Measurements from ENCODE around the gene GUSB. TPM values are rescaled to one million over a fixed set of nuclear protein-coding genes. Genes with fewer than 3 reads are reported as not detected.

GUSB gene
- total and polyA plus RNA-seq, 2 of the 8 experiments (the other 6 are each of a cell fraction or from before 2014, with no cell fraction given): 43.6 to 71.3 TPM

DNA sequence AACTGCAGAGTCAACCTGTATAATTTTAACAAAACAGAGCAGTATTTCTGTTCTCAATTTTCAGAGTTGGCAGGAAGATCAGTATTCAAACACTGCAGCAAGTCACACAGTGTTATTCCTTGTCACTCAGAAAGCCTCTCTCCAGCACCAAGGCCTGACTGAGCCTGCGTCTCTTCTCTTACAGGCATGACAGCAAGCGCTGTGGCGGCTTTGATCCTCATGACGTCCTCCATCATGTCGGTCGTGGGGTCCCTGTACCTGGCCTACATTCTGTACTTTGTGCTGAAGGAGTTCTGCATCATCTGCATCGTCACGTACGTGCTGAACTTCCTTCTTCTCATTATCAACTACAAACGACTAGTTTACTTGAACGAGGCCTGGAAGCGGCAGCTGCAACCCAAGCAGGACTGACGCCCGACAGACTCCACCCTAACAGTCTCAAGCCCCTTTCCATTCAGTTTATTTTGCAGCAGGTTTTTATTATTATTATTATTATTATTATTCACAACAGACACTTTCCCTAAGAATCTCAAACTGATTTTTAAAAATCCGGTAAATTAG, 28.0 kb downstream of the GUSB start:
- Histone ChIP-seq H3K4me1 (replicated peaks in 1 of 4; ENCODE audit: control insufficient read depth in 3 of 4, insufficient read depth in 4 of 4, low read length in 3 of 4) (no peaks in the 10 kb centered on the region), H2BK120ac (replicated peaks; ENCODE audit: low read depth, low read length) (no peak overlapping the region), H2AK5ac (ENCODE audit: low read depth, low read length) (no peak overlapping the region), H3K4ac (replicated peaks; ENCODE audit: insufficient read length, low read depth, low read length) (no peak overlapping the region), H3K23me2 (ENCODE audit: low read depth, low read length) (no peaks in the 10 kb centered on the region), H2BK20ac (ENCODE audit: low read length) (no peak overlapping the region), H3K14ac (ENCODE audit: insufficient read length) (no peak overlapping the region), H3K79me2 (ENCODE audit: control insufficient read depth in 1 of 2, insufficient read depth in 2 of 2, low read length in 2 of 2) (no peaks in the 10 kb centered on the region), H4K20me1 (replicated peaks in 1 of 2; ENCODE audit: control insufficient read depth in 1 of 2, insufficient read depth in 2 of 2, low read length in 2 of 2) (peaks cover 0 to 2% of the 10 kb centered on the region in 2 experiments), H4K5ac (ENCODE audit: insufficient read length, low read depth, low read length) (no peak overlapping the region), H4K8ac (ENCODE audit: extremely low read depth, insufficient read depth, low read length) (no peak overlapping the region), H3K4me2 (ENCODE audit: insufficient read depth in 1 of 2, low read depth in 2 of 2, low read length in 2 of 2) (no peak overlapping the region), H3K9ac (replicated peaks in 1 of 4; ENCODE audit: extremely low read depth in 1 of 4, low read depth in 3 of 4, low read length in 3 of 4) (no peak overlapping the region), H2BK5ac (ENCODE audit: low read depth, low read length) (no peak overlapping the region), H3K36me3 (ENCODE audit: control insufficient read depth in 2 of 4, insufficient read depth in 4 of 4, low read length in 3 of 4) (peaks cover 6 to 17% (median 10%) of the 10 kb centered on the region in 4 experiments; a peak in 6 of 8 replicates), H3K18ac (ENCODE audit: extremely low read depth, low read length) (no peak overlapping the region), H3K4me3 (ENCODE audit: extremely low read depth in 1 of 4, insufficient read depth in 2 of 4, low read depth in 3 of 4, low read length in 4 of 4) (no peak overlapping the region), H2AFZ (ENCODE audit: low read length) (no peak overlapping the region), H3K23ac (ENCODE audit: insufficient read length) (no peak overlapping the region), H3K27ac (ENCODE audit: low read depth, low read length) (no peak overlapping the region), H2BK12ac (ENCODE audit: low read depth, low read length) (no peak overlapping the region), H3K9me3 (ENCODE audit: insufficient read depth in 2 of 2, low read depth in 1 of 2, low read length in 1 of 2) (no peaks in the 10 kb centered on the region), H3K56ac (replicated peaks; ENCODE audit: insufficient read length, low read depth, low read length) (no peak overlapping the region), H2BK15ac (ENCODE audit: low read length) (no peak overlapping the region), H3K27me3 (replicated peaks in 1 of 4; ENCODE audit: control insufficient read depth in 3 of 4, extremely low read depth in 1 of 4, insufficient read depth in 3 of 4, low read length in 3 of 4) (no peaks in the 10 kb centered on the region), H4K91ac (replicated peaks; ENCODE audit: insufficient read length, low read length) (no peak overlapping the region), H3K79me1 (ENCODE audit: low read depth, low read length) (no peaks in the 10 kb centered on the region)
- ChIA-PET POLR2A (ENCODE audit: partially characterized antibody) (interaction anchor here (1.1 to 2.7 kb wide), 2 partner anchors 9 to 12 kb away, joined by 4 to 13 read pairs; no protein-coding TSS in a partner anchor), CTCF (ENCODE audit: partially characterized antibody) (no interaction called here)
- DNase-seq (ENCODE audit: low read depth in 1 of 2, low spot score in 2 of 2) (no peak), FAIRE-seq (no peak)
- TF ChIP-seq KDM4A (IDR thresholded peaks at IDR 0.05; ENCODE audit: low read depth, low read length, severe bottlenecking) (no peak), SRF (IDR thresholded peaks at IDR 0.05; ENCODE audit: low read depth, low read length) (no peak), ATF2 (IDR thresholded peaks at IDR 0.05; ENCODE audit: low read length) (no peak), EP300 (IDR thresholded peaks at IDR 0.05; ENCODE audit: borderline replicate concordance in 1 of 2, low read depth in 2 of 2, low read length in 2 of 2) (no peak), TEAD4 (IDR thresholded peaks at IDR 0.05; ENCODE audit: low read depth, low read length) (no peak), RXRA (IDR thresholded peaks at IDR 0.05; ENCODE audit: insufficient read depth, low read depth, low read length) (no peak), CTBP2 (IDR thresholded peaks at IDR 0.05; ENCODE audit: borderline replicate concordance, insufficient read depth, insufficient read length, low read length) (no peak), GTF2F1 (IDR thresholded peaks at IDR 0.05; ENCODE audit: borderline replicate concordance, low read depth, low read length) (no peak), CHD1 (IDR thresholded peaks at IDR 0.05; ENCODE audit: low read depth, low read length) (no peak), EZH2 (IDR thresholded peaks at IDR 0.05; ENCODE audit: low read depth, low read length, severe bottlenecking) (no peak), TAF7 (optimal IDR thresholded peaks at IDR 0.05; ENCODE audit: borderline replicate concordance, low read depth, low read length) (no peak)
- WGBS, 2 experiments (ENCODE audit: extremely low coverage in 1 of 2, insufficient coverage in 1 of 2, insufficient read length in 1 of 2, insufficient replicate concordance in 2 of 2, low coverage in 1 of 2, low lambda C conversion rate in 2 of 2, missing lambda C conversion rate in 1 of 2): 94% methylated on average over 15 of the region's 15 CpGs; no CpG with 5 or more reads in 1 of the 2 experiments

All from H1 (cell line).